SIG-M5 treated with dmso at 0.1 percent for 504 hours (cell line): ENCODE measurements around the gene FAM151B.
"Not testable (repeated sequence)": the region's sequence is repeated elsewhere in the genome, so short reads cannot be mapped to it uniquely, and the experiment has no call there.

ENCODE experiments used
- DNase-seq: peaks from one replicate; lab custom pipeline; 2025; ENCODE audit not compliant: unreplicated experiment; lab: John Stamatoyannopoulos, UW

Gene FAM151B

GRCh38 chr5:80502800-80503199 is 14.9 kb downstream of the FAM151B start:
- peak; percentile 92 for DNase-seq

DNA sequence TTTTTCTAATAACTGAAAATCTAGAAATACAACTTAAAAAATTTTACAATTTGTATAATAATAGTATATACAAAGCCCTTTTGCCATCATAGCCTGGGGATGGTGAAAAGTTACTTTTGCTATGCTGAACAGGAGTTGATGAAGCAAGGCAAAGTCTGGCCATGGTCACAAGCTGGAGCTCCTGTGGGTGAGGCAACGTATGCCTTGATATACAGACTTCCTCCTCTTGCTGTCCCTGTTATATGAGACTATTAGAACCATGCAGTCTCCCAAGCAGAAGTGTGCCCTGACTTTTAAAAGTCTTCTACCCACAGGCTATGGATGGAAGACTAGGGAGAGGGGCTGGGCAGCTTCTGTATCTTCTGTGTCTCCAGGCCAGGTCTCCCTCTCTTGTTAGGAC is 15.7 kb downstream of the FAM151B start:
- DNase-seq, result peak; percentile 95

DNA sequence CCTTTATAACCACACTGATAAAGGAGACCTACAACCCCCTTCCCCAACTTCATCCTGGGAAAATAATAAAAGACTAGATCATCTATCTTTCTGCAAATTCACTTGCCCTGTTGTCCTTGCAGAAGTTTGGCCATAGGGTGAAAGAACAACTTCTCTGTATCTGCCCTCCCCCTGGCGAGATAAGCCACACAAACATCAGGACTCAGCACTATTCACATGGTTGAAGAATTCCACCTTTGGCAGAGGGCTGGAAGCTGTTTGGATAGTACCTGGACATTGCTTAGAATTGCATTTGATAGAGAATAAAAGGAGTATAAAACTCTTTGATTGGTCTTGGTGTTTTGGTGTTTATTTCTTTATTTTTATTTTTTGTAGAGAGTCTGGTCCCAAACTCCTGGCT is 16.9 kb downstream of the FAM151B start:
- no peak for DNase-seq

- DNase-seq, result no peak
These were observed 19.8 kb downstream of the FAM151B start for GRCh38 chr5:80507663-80508062.

DNA sequence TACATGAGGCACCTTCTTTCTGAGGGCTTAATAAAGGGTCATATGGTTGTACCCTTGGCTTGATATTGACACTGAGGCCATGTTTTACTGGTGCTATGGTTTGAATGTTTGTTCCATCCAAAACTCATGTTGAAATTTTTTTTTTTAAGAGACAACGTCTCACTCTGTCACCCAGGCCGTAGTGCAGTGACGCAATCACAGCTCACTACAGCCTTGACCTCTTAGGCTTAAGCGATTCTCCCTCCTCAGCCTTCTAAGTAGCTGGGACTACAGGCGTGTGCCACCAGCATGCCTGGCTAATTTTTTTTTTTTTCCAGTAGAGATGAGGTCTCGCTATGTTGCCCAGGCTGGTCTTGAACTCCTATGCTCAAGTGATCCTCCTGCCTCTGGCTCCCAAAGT is 20.9 kb downstream of the FAM151B start:
- no peak for DNase-seq

DNA sequence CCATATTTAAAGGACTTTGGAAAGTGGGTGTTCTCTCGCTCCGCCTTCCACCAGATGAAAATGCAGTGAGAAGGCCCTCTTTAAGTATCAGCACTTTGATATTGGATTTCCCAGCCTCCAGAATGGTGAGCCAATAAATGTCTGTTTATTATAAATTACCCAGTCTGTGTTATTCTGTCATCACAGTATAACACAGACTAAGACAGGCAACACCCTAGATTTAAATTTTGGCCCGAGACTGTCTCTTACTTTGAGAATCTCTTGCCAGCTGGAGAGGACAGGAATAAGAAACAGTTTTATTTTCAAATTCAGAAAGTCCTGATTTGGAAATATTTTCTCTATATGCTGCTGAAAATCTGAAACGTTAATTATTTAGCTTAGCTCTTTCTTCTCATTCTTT is 21.5 kb downstream of the FAM151B start:
- no peak for DNase-seq

DNA sequence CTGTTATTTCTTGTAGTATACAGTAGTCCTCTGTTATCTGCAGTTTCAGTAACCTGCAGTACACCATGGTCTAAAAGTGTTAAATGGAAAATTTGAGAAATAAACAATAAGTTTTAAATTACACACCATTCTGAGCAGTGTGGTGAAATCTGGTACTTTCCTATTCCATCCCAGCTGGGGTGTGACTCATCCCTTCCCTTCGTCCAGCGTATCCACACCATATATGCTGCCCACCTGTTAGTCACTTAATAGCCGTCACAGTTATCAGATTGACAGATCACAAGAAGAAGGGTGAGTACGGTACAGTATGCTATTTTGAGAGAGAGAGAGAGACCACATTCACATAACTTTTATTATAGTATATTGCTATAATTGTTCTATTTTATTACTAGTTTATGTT is 28.9 kb downstream of the FAM151B start:
- DNase-seq, result no peak

DNA sequence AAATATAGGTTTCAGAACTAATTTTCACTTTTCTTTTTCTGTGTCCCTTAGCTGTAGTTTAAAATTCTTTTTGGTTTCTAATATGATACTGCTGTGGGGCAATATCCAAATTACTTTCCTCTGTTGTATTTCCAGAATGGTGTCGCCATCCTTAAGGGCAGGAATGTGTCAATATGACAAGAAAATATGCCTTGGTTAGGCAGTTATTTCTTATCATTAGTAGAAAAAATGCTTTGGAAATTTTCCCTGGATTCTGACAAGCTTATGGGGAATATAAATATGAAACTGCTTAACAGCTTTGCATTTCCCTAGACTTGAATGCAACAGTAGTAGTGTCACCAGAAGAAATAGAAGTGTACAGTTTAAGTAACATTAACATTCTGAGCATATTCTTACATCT is 52.8 kb downstream of the FAM151B start:
- DNase-seq, result no peak

DNA sequence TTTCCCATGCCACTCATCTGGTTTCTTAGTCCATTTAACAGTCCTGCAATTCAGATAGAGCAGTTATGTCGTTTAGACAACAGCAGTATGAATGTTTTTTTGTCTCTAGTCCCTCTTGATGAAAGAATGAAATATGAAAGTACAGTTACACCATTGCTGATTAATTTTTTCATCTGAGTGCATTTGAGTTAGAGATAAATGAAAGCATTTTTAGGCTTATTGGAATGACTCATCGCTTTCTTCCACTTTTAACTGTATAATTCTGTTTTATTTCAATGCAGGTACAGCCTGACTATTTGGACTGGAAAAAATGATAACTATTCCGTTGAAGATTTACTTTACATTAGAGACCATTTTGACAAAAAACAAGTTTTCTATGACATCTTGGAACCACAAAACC is 53.5 kb downstream of the FAM151B start:
- DNase-seq, result no peak

DNA sequence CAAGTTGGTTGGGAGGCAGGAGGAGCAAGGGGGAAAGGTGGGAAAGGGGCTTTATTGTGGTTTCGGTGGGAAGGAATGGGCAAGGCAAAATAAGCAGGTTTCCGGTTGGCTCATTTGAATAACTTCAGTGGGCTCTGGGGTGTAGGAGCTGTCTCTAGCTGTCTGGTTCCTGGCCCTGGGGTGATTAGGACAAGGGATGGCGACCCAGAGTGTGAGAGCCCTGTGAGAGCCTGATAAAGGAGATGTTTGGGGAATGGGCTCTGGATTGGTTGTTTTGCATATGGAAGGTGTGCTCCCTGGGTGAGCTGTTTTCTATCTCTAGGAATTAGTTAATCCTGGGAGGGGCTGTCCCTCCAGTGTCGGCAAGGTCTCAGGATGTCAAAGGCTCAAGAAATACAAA is 66.7 kb downstream of the FAM151B start:
- DNase-seq, result no peak

DNA sequence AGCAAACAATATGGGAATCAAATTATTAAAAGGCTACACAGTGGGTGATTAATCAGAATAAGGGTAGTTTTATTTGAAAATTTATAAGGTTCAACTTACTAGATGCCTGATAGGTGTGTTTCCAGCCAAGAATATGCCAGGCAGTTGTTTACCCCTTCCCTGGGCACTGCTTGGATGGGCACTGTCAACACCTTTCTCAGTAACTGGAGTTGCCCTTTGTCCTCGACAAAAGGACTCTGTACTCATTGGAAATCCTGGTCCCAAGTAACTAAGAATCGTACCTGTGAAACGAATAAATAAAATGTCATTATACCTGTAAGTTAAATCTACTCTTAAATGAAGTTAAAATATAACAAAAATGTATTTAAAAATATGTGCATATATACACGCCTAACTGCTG is 67.2 kb downstream of the FAM151B start:
- no peak for DNase-seq

DNA sequence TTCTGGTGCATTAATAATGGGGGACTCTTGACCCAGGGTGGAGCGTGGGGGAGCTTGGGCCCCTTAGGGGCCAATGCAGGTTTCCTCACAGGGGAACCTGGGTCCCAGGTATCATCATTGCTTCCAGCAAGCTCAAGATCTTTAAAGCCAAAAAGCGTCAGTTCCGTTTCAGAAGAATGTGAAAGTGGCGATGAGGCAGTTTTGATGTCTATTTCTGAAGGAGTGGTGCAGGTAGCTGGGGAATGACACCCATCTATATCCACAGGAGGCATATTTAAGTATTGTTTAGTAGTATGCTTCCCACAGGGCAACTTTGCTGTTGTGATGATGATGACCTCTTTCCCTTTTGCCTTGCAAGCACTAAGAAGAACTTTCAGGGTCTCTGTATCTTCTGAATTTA is 71.3 kb downstream of the FAM151B start:
- DNase-seq, result no peak

GRCh38 chr5:80565330-80565729 is 77.4 kb downstream of the FAM151B start:
- DNase-seq, result no peak

GRCh38 chr5:80566711-80567259 is 78.9 kb downstream of the FAM151B start:
- DNase-seq, result no peak

DNA sequence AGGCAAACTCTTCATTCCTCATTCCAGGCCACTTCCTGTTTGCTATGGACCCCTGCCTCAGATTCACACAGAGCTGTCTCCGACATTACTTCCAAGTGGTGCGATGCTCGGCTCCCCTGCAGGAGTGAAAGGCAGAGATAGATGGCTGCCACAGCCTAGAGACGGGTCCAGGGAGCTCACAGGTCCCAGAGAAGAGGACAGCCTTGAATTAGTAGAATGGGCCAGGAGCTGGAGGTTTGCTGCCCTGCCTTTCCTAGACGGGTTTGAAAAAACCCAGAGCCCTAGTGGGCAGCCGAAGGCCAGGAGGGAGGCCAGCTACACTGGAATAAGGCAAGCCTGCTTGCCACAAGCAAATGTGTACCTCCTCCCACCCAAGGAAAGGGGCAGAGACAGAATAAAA is 80.4 kb downstream of the FAM151B start:
- DNase-seq, result no peak

DNA sequence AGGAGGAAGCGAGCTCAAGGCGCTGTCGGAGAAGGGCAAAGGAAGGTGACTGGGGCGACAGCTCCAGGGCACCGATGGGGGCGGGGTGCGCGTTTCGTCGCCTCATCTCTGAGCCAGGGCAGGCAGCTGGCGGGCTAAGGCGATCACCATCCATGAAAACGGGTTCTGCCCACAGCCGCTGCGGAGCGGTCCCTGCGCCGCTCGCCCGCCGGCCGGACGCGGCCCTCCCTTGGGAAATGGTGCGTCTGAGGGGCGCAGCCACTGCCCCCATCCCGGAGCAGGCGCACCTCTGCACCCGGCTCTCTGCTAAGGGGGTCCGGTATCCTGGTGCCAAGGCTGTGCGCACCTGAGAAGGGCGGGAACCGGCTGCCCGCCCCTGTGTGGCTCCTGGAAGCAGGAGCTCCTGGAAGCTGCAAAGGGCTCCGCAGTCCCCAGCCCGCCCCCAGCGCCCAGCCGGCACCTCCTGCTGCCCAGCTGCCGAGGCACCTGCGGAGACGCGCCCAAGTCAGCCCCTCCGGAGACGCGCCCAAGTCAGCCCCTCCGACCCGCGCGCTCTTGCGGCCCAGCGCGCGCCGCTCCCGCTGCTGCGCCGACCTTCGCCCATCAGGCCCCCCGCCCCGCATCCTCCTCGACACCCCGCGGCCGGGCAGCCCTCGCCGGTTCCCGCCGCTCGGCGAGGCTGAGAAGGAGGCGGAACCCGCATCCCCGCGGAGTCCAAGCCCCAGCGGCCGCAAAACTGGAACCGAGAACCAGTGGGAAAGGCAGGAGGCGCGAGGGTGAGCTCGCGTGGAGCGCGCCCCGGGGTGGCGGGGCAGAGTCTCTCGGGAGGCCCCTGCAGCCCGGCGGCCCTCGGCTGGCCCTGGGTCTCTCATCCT is 81.4 kb downstream of the FAM151B start:
- DNase-seq, result no peak

GRCh38 chr5:80569961-80570786 is 82.3 kb downstream of the FAM151B start, which contains the start of gene ANKRD34B:
Gene ANKRD34B, minus strand, starts transcription at chr5:80570280. Its CDS starts 10,261 bp downstream, at chr5:80560019.
- DNase-seq, result peak; percentile 29

DNA sequence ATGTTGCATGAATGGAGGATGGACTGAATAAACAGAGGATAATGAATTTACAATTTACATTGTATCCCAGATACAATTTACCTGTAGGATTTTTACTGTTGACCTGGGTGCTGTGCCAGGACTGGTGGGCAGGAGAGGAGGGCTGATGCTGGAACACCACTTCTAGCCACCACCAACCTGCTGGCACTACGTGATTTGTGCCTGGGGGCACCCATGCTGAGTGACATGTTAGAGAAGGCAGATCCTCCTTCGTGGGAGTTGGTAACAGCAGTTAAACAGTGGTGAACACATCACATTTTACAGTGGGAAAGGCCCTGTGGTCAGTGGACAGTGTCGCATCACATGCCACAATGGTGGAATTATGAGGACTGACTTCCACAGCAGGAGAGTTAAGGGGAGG is 85.2 kb downstream of the FAM151B start:
- no peak for DNase-seq

DNA sequence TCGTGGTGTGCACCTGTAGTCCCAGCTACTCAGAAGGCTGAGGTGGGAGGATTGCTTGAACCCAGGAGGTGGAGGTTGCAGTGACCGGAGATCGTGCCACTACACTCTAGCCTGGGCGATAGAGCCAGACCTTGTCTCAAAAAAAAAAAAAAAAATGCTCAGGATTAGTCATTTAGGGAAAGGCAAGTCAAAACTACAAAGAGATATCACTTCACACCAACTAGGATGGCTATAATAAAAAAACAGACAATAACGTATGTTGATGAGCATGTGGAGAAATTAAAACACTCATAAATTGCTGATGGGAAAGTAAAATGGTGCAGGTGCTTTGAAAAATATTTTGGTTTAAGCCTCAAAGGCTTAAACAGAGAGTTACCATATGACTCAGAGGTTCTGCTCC is 88.5 kb downstream of the FAM151B start:
- no peak for DNase-seq

- DNase-seq, result no peak
These were observed 89.8 kb downstream of the FAM151B start for GRCh38 chr5:80577707-80578106.

DNA sequence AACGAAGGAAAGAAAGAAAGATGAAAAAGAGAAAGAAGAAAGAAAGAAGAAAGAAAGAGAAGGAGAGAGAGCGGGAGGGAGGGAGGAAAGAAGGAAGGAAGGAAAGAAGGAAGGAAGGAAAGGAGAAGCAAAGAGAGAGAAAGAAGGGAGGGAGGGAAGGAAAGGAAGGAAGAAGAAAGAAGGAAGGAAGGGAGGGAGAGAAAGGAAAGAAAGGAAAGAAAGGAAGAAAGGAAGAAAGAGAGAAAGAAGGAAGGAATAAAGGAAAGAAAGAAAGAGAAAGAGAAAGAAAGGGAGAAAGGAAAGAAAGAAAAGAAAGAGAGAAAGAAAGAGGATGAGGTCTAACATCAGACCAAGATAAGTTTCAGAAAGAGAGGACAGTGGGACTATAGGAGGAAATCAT is 91.2 kb downstream of the FAM151B start:
- DNase-seq, result no peak

GRCh38 chr5:80580291-80580690 is 92.4 kb downstream of the FAM151B start:
- DNase-seq, result not testable (repeated sequence)
